Type B pancreatic cell (in vitro differentiated cells): Measurements from ENCODE around the gene NAV2. TPM values are rescaled to one million over a fixed set of nuclear protein-coding genes. Genes with fewer than 3 reads are reported as not detected.
A peak's percentile ranks its signal among the peaks of the same experiment; 100 is the strongest.

Source experiments
- DNase-seq: peaks from one replicate; pipeline ENCODE4 v3.0.0; 2021; ENCODE audit warnings: mixed read lengths; ENCODE audit not compliant: unreplicated experiment; ENCODE audit errors: extremely low spot score
- H3K27ac Mint-ChIP-seq: 2 replicates; pipeline ENCODE4 v1.8.0; 2021; ENCODE audit warnings: mild to moderate bottlenecking, mixed read lengths
- H3K27me3 Mint-ChIP-seq: 2 replicates; pipeline ENCODE4 v1.8.0; 2021; ENCODE audit warnings: mixed read lengths
- H3K36me3 Mint-ChIP-seq: 2 replicates; pipeline ENCODE4 v1.8.0; 2021; ENCODE audit warnings: mixed read lengths
- H3K4me1 Mint-ChIP-seq: one replicate; pipeline ENCODE4 v1.8.0; 2021; ENCODE audit warnings: mixed read lengths; ENCODE audit not compliant: unreplicated experiment
- H3K4me3 Mint-ChIP-seq: 2 replicates; pipeline ENCODE4 v1.8.0; 2021; ENCODE audit warnings: mild to moderate bottlenecking, mixed read lengths
- H3K9me3 Mint-ChIP-seq: 2 replicates; pipeline ENCODE4 v1.8.0; 2021; ENCODE audit warnings: mixed read lengths
- total RNA-seq: library from RNA; stranded (reverse); gene quantifications from 2 replicates; pipeline ENCODE4 v1.2.1, GENCODE V29; 2021; ENCODE audit warnings: low replicate concordance
- TF ChIP-seq, protein P1 (sequence below): fragments of 200-600 bp; sonication (generic); conservative IDR thresholded peaks from 2 replicates; pipeline ENCODE4 v1.5.0; 2021; ENCODE audit warnings: antibody characterized with exemption, mild to moderate bottlenecking

NAV2 gene
- total RNA-seq, 1 donor from 2014 or later: 54.2 TPM

GRCh38 chr11:19725379-19726079, 12.9 kb downstream of the NAV2 start:
- peaks cover 26% of the 10 kb centered on the region for H3K4me1 Mint-ChIP-seq
- peaks cover 3% of the 10 kb centered on the region for H3K27me3 Mint-ChIP-seq
- H3K9me3 Mint-ChIP-seq: no peaks in the 10 kb centered on the region
- H3K36me3 Mint-ChIP-seq: no peaks in the 10 kb centered on the region
- no peak for DNase-seq
- H3K27ac Mint-ChIP-seq: peak overlapping the region; percentile 99
- H3K4me3 Mint-ChIP-seq: peak overlapping the region; percentile 53
- TF ChIP-seq, protein P1, sequence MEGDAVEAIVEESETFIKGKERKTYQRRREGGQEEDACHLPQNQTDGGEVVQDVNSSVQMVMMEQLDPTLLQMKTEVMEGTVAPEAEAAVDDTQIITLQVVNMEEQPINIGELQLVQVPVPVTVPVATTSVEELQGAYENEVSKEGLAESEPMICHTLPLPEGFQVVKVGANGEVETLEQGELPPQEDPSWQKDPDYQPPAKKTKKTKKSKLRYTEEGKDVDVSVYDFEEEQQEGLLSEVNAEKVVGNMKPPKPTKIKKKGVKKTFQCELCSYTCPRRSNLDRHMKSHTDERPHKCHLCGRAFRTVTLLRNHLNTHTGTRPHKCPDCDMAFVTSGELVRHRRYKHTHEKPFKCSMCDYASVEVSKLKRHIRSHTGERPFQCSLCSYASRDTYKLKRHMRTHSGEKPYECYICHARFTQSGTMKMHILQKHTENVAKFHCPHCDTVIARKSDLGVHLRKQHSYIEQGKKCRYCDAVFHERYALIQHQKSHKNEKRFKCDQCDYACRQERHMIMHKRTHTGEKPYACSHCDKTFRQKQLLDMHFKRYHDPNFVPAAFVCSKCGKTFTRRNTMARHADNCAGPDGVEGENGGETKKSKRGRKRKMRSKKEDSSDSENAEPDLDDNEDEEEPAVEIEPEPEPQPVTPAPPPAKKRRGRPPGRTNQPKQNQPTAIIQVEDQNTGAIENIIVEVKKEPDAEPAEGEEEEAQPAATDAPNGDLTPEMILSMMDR: no peak

DNA sequence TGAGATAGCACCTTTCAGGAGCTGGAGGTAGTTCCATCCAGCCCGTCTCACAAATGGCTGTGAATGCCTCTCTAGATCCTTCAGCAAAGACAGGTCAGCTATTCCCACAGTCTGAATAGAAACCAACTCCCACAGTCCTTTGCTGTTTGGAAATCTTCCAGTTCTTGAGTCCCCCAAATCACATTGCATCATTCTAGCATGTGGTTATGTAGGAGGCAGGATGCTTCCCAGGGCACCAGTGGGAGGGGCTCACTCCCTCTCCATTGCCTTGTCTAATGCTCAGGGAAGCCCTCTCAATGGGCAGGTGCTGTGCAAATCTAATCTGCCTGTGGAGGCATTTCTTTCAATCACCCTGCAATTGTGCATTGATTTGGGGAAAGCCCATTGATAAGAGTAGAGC, 14.6 kb downstream of the NAV2 start:
- H3K36me3 Mint-ChIP-seq: no peaks in the 10 kb centered on the region
- DNase-seq: no peak
- no peak overlapping the region for H3K4me3 Mint-ChIP-seq
- peaks cover 21% of the 10 kb centered on the region for H3K4me1 Mint-ChIP-seq
- no peaks in the 10 kb centered on the region for H3K9me3 Mint-ChIP-seq
- H3K27ac Mint-ChIP-seq: no peak overlapping the region
- TF ChIP-seq, protein P1: no peak
- peaks cover 3% of the 10 kb centered on the region for H3K27me3 Mint-ChIP-seq

DNA sequence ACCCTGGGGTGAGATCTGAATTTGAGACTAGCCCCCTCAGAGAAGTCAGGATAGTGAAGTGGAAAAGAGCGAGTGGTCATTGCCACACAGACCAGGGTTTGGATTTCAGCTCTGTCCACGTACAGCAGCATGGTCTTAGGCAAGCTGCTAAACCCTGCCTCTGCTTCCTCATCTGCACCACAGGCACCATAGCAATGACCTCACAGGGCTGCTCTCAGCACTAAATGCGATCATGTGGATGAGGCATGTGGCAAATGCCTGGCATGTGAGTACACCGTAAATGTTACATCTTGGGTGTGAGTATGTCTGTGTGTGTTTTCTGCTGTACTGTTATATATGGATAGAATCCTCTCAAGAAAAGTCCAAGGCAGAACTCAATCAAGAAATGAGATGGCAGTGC, 15.8 kb downstream of the NAV2 start:
- no peaks in the 10 kb centered on the region for H3K36me3 Mint-ChIP-seq
- H3K4me1 Mint-ChIP-seq: peaks cover 13% of the 10 kb centered on the region
- H3K4me3 Mint-ChIP-seq: no peak overlapping the region
- no peak for DNase-seq
- peak overlapping the region; percentile 51 for H3K27ac Mint-ChIP-seq
- no peaks in the 10 kb centered on the region for H3K9me3 Mint-ChIP-seq
- TF ChIP-seq, protein P1: no peak
- H3K27me3 Mint-ChIP-seq: peaks cover 3% of the 10 kb centered on the region

DNA sequence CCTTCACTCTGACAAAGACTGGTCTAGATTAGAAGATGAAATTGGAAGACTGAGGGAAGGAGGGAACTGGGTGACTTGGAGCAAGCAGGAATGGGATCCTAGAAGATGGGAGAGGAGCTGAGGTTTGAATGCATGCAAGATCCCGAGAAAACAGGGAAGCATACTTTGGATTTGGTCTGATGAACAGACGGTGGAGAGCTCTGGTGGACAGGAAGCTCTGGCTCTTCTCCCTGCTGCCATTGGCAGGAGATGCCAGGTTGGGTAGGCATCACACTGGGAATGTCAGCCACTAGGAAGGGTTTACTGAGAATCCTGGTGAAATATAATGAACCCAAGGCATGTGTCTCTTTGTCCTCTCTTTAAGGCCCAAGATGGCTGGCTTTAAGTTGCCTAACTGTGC, 16.5 kb downstream of the NAV2 start:
- peaks cover 6% of the 10 kb centered on the region for H3K27me3 Mint-ChIP-seq
- TF ChIP-seq, protein P1: no peak
- H3K4me1 Mint-ChIP-seq: peaks cover 6% of the 10 kb centered on the region
- DNase-seq: no peak
- H3K36me3 Mint-ChIP-seq: no peaks in the 10 kb centered on the region
- no peak overlapping the region for H3K27ac Mint-ChIP-seq
- H3K9me3 Mint-ChIP-seq: no peaks in the 10 kb centered on the region
- no peak overlapping the region for H3K4me3 Mint-ChIP-seq

- Mint-ChIP-seq H3K27me3 (peaks cover 6% of the 10 kb centered on the region), H3K36me3 (no peaks in the 10 kb centered on the region), H3K4me3 (no peak overlapping the region), H3K9me3 (no peaks in the 10 kb centered on the region), H3K27ac (no peak overlapping the region), H3K4me1 (peaks cover 6% of the 10 kb centered on the region)
- no peak for DNase-seq
- TF ChIP-seq, protein P1: no peak
Measured at GRCh38 chr11:19730373-19730772, 17.7 kb downstream of the NAV2 start.
